Measurements from ENCODE around the gene MALT1. TPM values are rescaled to one million over a fixed set of nuclear protein-coding genes. Genes with fewer than 3 reads are reported as not detected.

The MALT1 gene
- total RNA-seq, 6 experiments from 2014 or later = 9.2 to 16.0 (median 10.2) TPM

DNA sequence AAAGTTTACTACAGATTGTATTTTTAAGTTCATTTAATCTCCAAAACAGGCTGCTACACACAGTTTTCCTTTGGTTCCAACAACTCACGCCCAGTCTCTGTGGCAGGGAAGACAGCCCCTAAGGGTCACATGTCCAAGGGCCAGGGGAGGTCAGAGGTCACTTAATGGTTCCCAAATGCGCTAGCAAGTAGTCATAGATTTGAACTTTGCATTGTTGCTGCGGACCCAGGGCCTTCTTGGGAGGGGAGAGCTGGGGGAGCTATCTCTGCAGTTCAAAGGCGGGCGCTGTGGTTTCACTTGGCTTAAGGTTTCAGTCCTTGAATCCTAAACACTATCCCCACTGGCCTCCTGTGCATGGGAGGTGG lies 118.6 kb downstream of the MALT1 start:
- Histone ChIP-seq H3K4me1 (peaks cover 0 to 3% (median 0%) of the 10 kb centered on the region in 4 donors), H3K27me3 (no peaks in the 10 kb centered on the region), H3K4me3 (no peak overlapping the region), H3K27ac (peak overlapping the region in 2 of 3 donors; percentile 21 to 34), H3K36me3 (no peaks in the 10 kb centered on the region), H3K9me3 (no peaks in the 10 kb centered on the region)
- 93% methylated on average over 3 of the region's 5 CpGs for WGBS (ENCODE audit: insufficient coverage, low coverage, low lambda C conversion rate, missing lambda C conversion rate)
- DNase-seq = peak in 1 of 3 donors; percentile 45
- intact Hi-C loops (cut with DNase I) = no loop called here
- TF ChIP-seq, protein P1, sequence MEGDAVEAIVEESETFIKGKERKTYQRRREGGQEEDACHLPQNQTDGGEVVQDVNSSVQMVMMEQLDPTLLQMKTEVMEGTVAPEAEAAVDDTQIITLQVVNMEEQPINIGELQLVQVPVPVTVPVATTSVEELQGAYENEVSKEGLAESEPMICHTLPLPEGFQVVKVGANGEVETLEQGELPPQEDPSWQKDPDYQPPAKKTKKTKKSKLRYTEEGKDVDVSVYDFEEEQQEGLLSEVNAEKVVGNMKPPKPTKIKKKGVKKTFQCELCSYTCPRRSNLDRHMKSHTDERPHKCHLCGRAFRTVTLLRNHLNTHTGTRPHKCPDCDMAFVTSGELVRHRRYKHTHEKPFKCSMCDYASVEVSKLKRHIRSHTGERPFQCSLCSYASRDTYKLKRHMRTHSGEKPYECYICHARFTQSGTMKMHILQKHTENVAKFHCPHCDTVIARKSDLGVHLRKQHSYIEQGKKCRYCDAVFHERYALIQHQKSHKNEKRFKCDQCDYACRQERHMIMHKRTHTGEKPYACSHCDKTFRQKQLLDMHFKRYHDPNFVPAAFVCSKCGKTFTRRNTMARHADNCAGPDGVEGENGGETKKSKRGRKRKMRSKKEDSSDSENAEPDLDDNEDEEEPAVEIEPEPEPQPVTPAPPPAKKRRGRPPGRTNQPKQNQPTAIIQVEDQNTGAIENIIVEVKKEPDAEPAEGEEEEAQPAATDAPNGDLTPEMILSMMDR (IDR thresholded peaks at IDR 0.05) = no peak
- TF ChIP-seq POLR2A (IDR thresholded peaks at IDR 0.05) = no peak
- peak; percentile 10 to 57 (median 34) for ATAC-seq

DNA sequence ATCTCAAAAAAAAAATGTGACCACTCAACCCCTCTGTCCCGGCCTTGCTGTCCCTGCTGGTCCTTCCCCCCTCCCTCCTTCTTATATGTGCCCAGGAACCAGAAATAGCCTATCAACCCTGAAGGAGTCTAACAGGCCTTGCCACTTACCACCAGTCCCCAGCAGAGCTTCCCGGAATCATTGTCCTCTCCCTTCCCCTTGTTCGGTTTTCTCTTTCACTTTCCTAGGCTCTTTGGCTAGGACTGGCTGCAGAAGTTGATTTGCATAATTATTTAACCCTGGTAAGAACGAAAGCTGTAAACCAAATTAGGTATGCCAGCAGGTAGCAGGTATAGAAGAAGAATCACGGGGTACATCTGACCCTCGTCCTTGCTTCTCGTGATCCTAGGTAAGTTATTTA lies 120.8 kb downstream of the MALT1 start:
- 72% methylated on average over 6 of the region's 7 CpGs for WGBS (ENCODE audit: insufficient coverage, low coverage, low lambda C conversion rate, missing lambda C conversion rate)
- intact Hi-C loops (cut with DNase I) = no loop called here
- no peak overlapping the region for H3K27ac ChIP-seq
- ATAC-seq = peak in 1 of 4 donors; percentile 23
- no peaks in the 10 kb centered on the region for H3K36me3 ChIP-seq
- no peak for DNase-seq
- TF ChIP-seq, protein P1 (IDR thresholded peaks at IDR 0.05) = no peak
- no peak for TF ChIP-seq POLR2A (IDR thresholded peaks at IDR 0.05)
- H3K9me3 ChIP-seq = no peaks in the 10 kb centered on the region
- no peaks in the 10 kb centered on the region for H3K27me3 ChIP-seq
- H3K4me1 ChIP-seq = peaks cover 0 to 3% (median 0%) of the 10 kb centered on the region in 4 donors
- no peak overlapping the region for H3K4me3 ChIP-seq

DNA sequence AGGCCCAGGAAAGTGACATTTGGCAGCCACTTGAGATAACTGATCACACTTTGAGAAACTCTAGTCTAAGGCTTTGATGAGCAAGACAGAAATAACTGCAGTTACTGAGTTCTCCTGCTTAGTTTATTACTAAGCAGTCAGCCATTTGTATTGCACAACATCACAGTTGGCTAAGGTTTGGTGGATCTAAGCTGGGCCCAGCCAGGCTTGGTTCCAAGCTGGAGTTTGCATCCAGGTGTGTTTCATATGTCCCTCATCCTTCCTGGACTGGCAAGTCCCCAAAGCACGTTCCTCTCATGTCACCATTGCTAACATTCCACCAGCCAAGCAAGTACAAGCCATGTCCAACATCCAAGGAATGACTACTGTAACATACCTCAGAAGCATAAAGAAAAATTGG lies 122.1 kb downstream of the MALT1 start:
- TF ChIP-seq POLR2A (IDR thresholded peaks at IDR 0.05) = no peak
- TF ChIP-seq, protein P1 (IDR thresholded peaks at IDR 0.05) = no peak
- H3K4me1 ChIP-seq = peaks cover 0 to 3% (median 0%) of the 10 kb centered on the region in 4 donors
- no peak overlapping the region for H3K4me3 ChIP-seq
- no peak overlapping the region for H3K27ac ChIP-seq
- H3K9me3 ChIP-seq = no peaks in the 10 kb centered on the region
- intact Hi-C loops (cut with DNase I) = no loop called here
- no peaks in the 10 kb centered on the region for H3K27me3 ChIP-seq
- ATAC-seq = peak in 2 of 4 donors; percentile 71 to 77
- peak in 1 of 3 donors; percentile 31 for DNase-seq
- no peaks in the 10 kb centered on the region for H3K36me3 ChIP-seq
- WGBS (ENCODE audit: insufficient coverage, low coverage, low lambda C conversion rate, missing lambda C conversion rate) = 67% methylated on average over 1 of the region's 1 CpG

DNA sequence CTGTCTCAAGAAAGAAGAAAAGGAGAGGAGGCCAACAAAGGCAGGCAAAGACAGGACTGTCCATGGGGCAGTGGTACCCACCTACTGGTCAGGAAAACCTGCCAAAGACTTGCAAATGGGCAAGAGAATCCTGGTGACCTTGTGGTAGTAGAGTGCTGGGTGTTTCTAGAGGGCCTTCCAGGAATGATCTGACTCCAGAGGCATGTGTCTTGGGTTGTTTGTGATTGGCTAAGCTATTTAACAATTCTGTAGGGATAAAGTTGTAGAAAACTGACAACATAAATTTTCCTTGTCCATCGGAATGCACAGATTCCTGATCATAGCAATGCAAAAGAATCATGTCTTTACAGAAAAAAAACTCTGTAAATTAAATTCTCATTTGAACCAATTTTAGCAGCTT lies 125.0 kb downstream of the MALT1 start:
- DNase-seq = no peak
- Histone ChIP-seq H3K9me3 (no peaks in the 10 kb centered on the region), H3K4me1 (no peaks in the 10 kb centered on the region), H3K27ac (no peak overlapping the region), H3K27me3 (no peaks in the 10 kb centered on the region), H3K36me3 (no peaks in the 10 kb centered on the region), H3K4me3 (no peak overlapping the region)
- WGBS (ENCODE audit: insufficient coverage, low coverage, low lambda C conversion rate, missing lambda C conversion rate) = 92% methylated on average over 1 of the region's 1 CpG
- ATAC-seq = no peak
- intact Hi-C loops (cut with DNase I) = no loop called here
- TF ChIP-seq POLR2A (IDR thresholded peaks at IDR 0.05) = no peak
- TF ChIP-seq, protein P1 (IDR thresholded peaks at IDR 0.05) = no peak

DNA sequence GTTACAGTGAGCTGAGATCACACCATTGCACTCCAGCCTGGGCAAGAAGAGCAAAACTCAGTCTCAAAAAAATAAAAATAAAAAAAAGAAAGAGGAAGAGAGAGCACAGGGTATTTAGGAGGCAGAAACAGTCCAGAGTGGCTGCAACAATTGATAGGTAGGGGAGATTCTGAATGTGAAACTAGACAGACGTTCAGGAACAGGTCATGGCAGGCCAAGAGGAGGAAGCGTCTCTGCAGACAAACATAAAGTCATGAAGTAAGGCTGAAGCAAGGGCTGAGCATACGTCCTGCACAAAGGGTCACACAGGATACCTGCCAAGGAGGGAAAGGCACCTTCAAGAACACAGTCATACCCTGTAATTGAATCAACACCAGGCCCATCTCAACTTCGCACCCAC lies 129.3 kb downstream of the MALT1 start:
- DNase-seq (no peak), ATAC-seq (peak in 2 of 4 donors; percentile 36 to 60)
- Histone ChIP-seq H3K27me3 (no peaks in the 10 kb centered on the region), H3K4me3 (no peak overlapping the region), H3K27ac (no peak overlapping the region), H3K36me3 (no peaks in the 10 kb centered on the region), H3K4me1 (no peaks in the 10 kb centered on the region), H3K9me3 (no peaks in the 10 kb centered on the region)
- WGBS (ENCODE audit: insufficient coverage, low coverage, low lambda C conversion rate, missing lambda C conversion rate) = 53% methylated on average over 2 of the region's 4 CpGs
- TF ChIP-seq, protein P1 (IDR thresholded peaks at IDR 0.05) = no peak
- TF ChIP-seq POLR2A (IDR thresholded peaks at IDR 0.05) = no peak
- intact Hi-C loops (cut with DNase I) = no loop called here
